Measurements from ENCODE around the gene SMIM12.
"Not testable (repeated sequence)": the region's sequence is repeated elsewhere in the genome, so short reads cannot be mapped to it uniquely, and the experiment has no call there.

SMIM12 gene

DNA sequence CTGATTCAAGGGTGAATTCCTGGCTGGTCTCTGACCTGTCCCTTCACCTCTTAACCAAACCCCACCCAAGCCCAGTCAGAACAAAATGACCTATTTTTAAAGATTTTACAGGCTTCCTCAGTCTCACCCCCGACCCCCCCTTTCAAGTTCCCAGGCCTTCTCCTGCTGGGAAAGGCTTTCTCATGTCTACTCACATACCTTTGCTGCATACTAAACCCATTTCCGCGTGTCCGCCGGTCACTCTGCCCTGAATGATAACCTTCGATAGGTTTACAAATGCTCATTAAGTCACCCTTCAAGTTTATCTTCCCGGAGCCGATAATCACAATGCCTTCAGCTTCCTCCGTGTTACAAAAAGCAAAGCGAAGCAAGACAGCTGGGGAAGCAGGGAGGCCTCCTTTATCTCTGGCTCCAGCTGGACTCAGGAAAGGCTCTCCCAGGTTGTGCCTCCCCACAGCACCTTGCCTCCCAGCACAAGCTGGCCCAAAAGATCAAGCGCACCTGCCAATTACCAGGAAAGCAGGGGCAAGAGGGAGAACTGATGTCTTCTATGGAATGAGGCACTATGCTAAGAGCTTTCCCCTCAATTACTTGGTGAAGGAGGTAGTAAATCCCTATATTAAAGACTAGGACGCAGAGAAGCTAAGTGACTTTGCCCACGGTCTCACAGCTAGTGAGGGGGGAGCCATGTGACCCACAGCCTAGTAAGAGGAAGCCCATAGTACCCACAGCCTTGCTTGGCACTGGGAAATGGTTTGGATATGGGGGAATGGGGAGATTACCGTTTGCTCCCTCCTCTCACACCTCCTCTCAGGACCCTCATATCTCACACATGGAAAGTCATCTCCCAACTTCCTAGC is 15.9 kb downstream of the SMIM12 start:
- no peak for DNase-seq (ENCODE audit: low read depth)

- DNase-seq (ENCODE audit: low read depth), result no peak
These were observed 16.6 kb downstream of the SMIM12 start for GRCh38 chr1:34842952-34843371.

GRCh38 chr1:34842073-34842472 is 17.5 kb downstream of the SMIM12 start:
- DNase-seq (ENCODE audit: low read depth), result no peak

- DNase-seq (ENCODE audit: low read depth), result no peak
These were observed 19.1 kb downstream of the SMIM12 start for GRCh38 chr1:34840426-34840825.

- no peak for DNase-seq (ENCODE audit: low read depth)
These were observed 19.8 kb downstream of the SMIM12 start for GRCh38 chr1:34839526-34840305.

DNA sequence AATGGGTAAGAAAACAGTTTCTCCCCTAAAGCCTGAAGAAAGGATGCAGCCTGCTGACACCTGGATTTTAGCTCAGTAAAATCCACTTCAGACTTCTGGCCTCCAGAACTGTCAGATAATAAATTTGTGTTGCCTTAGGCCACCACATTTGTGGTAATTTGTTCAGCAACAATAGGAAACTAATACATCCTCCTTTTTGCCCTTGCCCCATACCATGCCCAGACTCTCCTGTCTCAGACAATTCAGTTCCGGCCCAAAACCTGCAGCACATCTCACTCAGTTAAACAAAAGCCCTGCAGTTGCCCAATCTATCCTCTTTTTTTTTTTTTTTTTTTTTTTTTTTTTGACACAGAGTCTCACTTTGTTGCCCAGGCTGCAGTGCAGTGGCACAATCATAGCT is 25.8 kb downstream of the SMIM12 start:
- no peak for DNase-seq (ENCODE audit: low read depth)

GRCh38 chr1:34831721-34832246 is 27.8 kb downstream of the SMIM12 start:
- DNase-seq (ENCODE audit: low read depth), result no peak

DNA sequence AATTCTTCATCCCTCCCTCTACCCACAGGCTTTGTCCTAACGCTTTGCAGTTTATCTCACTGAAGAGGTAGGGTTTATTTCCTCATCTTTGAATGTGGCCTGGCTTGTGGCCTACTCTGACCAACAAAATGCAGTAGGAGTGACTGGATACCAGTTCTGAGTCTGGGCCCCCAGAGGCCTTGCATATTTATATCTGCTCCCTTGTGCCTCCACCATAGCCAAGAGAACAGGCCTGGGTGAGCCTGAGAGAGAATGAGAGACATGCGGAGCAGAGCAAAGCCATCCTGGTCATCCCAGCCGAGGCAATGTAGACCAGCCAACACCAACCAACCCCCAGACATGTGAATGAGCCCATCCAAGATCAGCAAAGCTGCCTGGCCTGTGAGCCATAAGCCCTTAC is 30.3 kb downstream of the SMIM12 start:
- no peak for DNase-seq (ENCODE audit: low read depth)

DNA sequence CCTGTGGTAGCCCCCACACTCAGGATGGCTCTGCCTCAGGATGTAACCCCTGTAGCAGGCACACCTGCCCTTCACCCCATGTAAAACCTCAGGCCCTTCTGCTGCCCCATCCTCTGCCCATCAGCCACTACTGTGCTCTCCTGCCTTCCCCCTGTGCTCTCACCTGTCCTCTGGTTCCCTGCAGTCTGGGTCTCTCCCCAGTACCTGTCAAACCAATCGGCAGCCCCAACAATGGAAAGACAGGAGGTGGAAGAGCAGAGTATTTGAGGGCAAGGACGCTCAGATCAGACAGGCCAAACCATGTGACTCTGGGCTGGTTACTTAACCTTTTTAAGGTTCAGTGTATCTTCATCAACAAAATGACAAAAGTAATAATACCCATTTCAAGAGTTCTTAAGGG is 30.9 kb downstream of the SMIM12 start:
- no peak for DNase-seq (ENCODE audit: low read depth)

DNA sequence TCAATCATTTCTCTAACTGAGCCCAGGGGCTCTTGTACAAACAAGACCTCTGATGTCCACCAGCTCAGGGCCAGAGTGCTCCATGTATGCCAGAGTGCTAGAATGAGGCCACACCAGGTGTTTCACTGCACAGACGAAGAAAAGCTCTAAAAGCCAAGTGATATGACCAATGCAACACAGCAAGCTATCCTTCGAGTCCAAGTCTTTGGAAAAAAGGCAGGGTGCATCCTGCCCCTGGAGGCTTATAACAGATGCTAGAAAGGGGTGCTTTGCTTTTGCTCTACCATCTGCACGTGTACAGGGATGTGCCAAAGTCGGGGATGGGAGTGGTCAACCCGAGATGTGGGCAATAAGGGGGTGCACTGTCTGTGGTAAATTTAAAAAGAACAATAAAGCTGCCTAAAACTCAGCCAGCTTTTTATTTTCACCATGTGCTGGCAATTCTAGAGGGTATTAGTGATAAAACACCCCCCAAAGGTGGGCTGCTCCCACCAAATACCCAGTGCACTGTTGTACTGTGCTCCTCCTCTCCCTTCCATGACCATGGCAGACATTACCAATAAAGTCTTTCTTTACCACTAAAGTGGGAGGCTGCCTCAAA is 32.1 kb downstream of the SMIM12 start:
- DNase-seq (ENCODE audit: low read depth), result no peak

- no peak for DNase-seq (ENCODE audit: low read depth)
These were observed 34.0 kb downstream of the SMIM12 start for GRCh38 chr1:34825455-34826091.

GRCh38 chr1:34824817-34825454 is 34.6 kb downstream of the SMIM12 start:
- no peak for DNase-seq (ENCODE audit: low read depth)

GRCh38 chr1:34822202-34822601 is 37.3 kb downstream of the SMIM12 start:
- no peak for DNase-seq (ENCODE audit: low read depth)

DNA sequence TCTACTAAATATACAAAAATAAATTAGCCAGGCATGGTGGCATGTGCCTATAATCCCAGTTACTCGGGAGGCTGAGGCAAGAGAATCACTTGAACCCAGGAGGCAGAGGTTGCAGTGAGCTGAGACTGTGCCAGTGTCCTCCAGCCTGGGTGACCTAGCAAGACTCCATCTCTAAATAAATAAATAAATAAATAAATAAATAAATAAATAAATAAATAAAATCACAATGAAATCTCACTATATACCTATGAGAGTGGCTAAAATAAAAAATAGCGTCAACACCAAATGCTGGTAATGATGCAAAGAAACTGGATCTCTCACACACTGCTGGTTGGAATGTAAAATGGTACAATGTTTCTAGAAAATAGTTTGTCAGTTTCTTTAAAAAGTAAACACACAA is 40.7 kb downstream of the SMIM12 start:
- DNase-seq (ENCODE audit: low read depth), result not testable (repeated sequence)

GRCh38 chr1:34816778-34817177 is 42.8 kb downstream of the SMIM12 start:
- no peak for DNase-seq (ENCODE audit: low read depth)

GRCh38 chr1:34816332-34816731 is 43.2 kb downstream of the SMIM12 start:
- no peak for DNase-seq (ENCODE audit: low read depth)

GRCh38 chr1:34810781-34811180 is 48.8 kb downstream of the SMIM12 start:
- not testable (repeated sequence) for DNase-seq (ENCODE audit: low read depth)

DNA sequence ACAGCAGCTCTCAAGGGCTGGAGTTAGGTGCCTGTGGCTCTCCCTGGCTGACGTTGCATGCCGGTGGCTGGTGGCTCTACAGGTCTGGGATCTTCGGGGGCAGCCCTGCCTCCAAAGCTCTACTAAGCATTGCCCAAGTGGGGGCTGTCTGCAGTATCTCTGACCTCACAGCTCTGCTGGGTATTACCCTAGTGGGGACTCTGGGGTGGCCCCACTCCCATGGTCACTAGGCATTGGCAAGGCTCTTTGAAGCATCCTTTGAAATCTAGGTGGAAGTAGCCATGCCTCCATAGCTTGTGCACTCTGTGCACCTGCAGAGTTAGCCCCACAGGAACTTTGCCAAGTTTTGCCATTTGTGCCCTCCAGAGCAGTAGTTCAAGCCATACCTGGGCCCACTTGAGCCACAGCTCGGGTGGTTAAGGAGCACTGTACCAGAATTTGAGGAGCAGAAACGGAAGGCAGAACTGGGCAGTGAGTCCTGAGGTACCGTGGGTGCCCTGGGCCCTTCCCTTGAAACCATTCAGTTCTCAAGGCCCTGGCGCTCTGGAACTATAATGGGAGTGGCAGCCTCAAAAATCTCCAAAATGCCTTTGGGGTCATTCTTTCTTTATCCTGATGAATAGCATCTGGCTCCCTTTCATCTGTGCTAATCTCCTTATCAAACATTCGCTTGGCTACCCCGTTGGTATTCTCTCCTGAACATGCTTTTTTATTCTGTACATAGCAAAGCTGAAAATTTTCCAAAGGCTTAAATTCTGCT is 51.3 kb downstream of the SMIM12 start:
- DNase-seq (ENCODE audit: low read depth), result no peak

GRCh38 chr1:34806396-34806795 is 53.2 kb downstream of the SMIM12 start:
- no peak for DNase-seq (ENCODE audit: low read depth)

- no peak for DNase-seq (ENCODE audit: low read depth)
These were observed 55.8 kb downstream of the SMIM12 start for GRCh38 chr1:34803770-34804169.

Measured in activated T-helper 1 cell treated with Interleukin-2 at 50 U/mL for 16 hours (primary cell).